ENCODE data around the gene QRICH2. TPM values are rescaled to one million over a fixed set of nuclear protein-coding genes. Genes with fewer than 3 reads are reported as not detected.
"Not testable (repeated sequence)": the region's sequence is repeated elsewhere in the genome, so short reads cannot be mapped to it uniquely, and the experiment has no call there.

The QRICH2 gene
- polyA plus RNA-seq, 2 donors: 2.1 to 5.6 TPM

GRCh38 chr17:76329664-76330063, 21.6 kb upstream of the QRICH2 start:
- Histone ChIP-seq H3K27ac (ENCODE audit: low read depth in 2 of 2, low read length in 1 of 2) (no peak overlapping the region), H3K27me3 (ENCODE audit: control insufficient read depth in 1 of 2, insufficient read depth in 2 of 2, low read length in 2 of 2) (no peaks in the 10 kb centered on the region), H3K9me3 (ENCODE audit: control insufficient read depth in 2 of 2, insufficient read depth in 1 of 2, low read depth in 1 of 2, low read length in 1 of 2) (no peaks in the 10 kb centered on the region), H3K4me1 (ENCODE audit: control insufficient read depth in 2 of 2, insufficient read depth in 2 of 2, low read length in 1 of 2) (no peaks in the 10 kb centered on the region), H3K4me3 (ENCODE audit: low read depth in 1 of 2, low read length in 2 of 2) (no peak overlapping the region), H3K36me3 (ENCODE audit: control insufficient read depth in 2 of 2, insufficient read depth in 2 of 2, low read length in 1 of 2) (peaks cover 3 to 6% of the 10 kb centered on the region in 2 donors)
- 91% methylated on average over 8 of the region's 8 CpGs for WGBS, 2 donors

DNA sequence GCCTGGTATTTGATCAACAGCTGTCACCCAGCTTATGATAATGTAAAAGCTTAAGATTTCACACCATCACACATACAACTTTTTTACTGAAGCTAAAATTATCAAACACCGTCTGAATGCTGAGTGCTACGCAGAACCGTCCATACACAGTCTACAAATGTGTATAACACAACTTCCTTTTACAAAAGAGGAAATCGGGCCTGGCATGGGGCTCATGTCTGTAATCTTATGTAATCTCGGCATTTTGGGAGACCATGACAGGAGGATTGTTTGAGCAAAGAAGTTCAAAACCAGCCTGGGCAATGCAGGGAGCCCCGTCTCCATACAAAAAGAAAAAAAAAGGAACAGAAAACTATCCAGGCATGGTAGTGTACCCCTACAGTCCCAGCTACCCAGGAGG, 19.6 kb upstream of the QRICH2 start:
- Histone ChIP-seq H3K4me3 (ENCODE audit: low read depth in 1 of 2, low read length in 2 of 2) (no peak overlapping the region), H3K9me3 (ENCODE audit: control insufficient read depth in 2 of 2, insufficient read depth in 1 of 2, low read depth in 1 of 2, low read length in 1 of 2) (no peaks in the 10 kb centered on the region), H3K36me3 (ENCODE audit: control insufficient read depth in 2 of 2, insufficient read depth in 2 of 2, low read length in 1 of 2) (peaks cover 3% of the 10 kb centered on the region in 2 donors), H3K27ac (ENCODE audit: low read depth in 2 of 2, low read length in 1 of 2) (no peak overlapping the region), H3K27me3 (ENCODE audit: control insufficient read depth in 1 of 2, insufficient read depth in 2 of 2, low read length in 2 of 2) (no peaks in the 10 kb centered on the region), H3K4me1 (ENCODE audit: control insufficient read depth in 2 of 2, insufficient read depth in 2 of 2, low read length in 1 of 2) (no peaks in the 10 kb centered on the region)
- WGBS, 2 donors: 86 to 90% methylated on average over 6 of the region's 6 CpGs

DNA sequence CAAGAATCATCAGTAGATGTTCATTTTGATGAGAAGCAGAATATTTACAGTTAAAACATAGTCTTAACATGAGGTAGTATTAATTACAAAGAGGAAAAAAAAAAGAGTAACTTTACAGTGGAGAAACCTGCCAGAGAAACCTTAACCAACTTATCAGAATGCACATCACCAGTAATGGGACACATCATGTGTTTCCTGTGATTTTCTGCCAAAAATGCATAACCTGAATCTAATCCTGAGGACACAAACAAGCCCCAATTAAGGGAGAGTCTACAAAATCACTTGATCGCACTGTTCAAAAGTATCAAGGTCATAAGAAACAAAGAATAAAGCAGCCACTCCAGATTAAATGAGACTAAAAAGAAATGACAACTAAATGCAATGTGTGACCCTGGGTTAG, 18.2 kb upstream of the QRICH2 start:
- Histone ChIP-seq H3K27ac (ENCODE audit: low read depth in 2 of 2, low read length in 1 of 2) (no peak overlapping the region), H3K9me3 (ENCODE audit: control insufficient read depth in 2 of 2, insufficient read depth in 1 of 2, low read depth in 1 of 2, low read length in 1 of 2) (no peaks in the 10 kb centered on the region), H3K36me3 (ENCODE audit: control insufficient read depth in 2 of 2, insufficient read depth in 2 of 2, low read length in 1 of 2) (peaks cover 3 to 5% of the 10 kb centered on the region in 2 donors), H3K4me1 (ENCODE audit: control insufficient read depth in 2 of 2, insufficient read depth in 2 of 2, low read length in 1 of 2) (no peaks in the 10 kb centered on the region), H3K4me3 (ENCODE audit: low read depth in 1 of 2, low read length in 2 of 2) (no peak overlapping the region), H3K27me3 (ENCODE audit: control insufficient read depth in 1 of 2, insufficient read depth in 2 of 2, low read length in 2 of 2) (no peaks in the 10 kb centered on the region)
- 70 to 88% methylated on average over 1 of the region's 1 CpG for WGBS, 2 donors

DNA sequence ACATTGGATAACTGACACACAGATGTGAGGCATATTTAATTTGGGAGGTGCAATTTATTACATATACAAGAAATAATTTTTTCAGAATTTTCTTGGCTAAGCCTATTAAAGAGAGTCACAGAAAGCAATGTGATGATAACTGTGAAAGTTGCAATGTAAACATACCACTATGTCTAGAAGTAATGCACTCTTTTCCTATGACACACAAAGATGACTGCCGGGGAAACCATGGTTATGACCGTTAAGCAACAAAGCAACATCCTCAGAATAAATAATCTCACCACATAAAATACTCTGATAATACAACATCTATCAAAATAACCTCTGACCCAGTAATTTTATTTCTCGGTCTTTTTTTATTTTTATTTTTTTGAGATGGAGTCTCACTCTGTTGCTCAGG, 10.5 kb upstream of the QRICH2 start:
- 92 to 93% methylated on average over 3 of the region's 3 CpGs for whole genome bisulfite sequencing, 2 donors
- H3K27ac ChIP-seq (ENCODE audit: low read depth in 2 of 2, low read length in 1 of 2): no peak overlapping the region
- H3K4me1 ChIP-seq (ENCODE audit: control insufficient read depth in 2 of 2, insufficient read depth in 2 of 2, low read length in 1 of 2): no peaks in the 10 kb centered on the region
- H3K4me3 ChIP-seq (ENCODE audit: low read depth in 1 of 2, low read length in 2 of 2): no peak overlapping the region
- peaks cover 0 to 14% of the 10 kb centered on the region in 2 donors for H3K36me3 ChIP-seq (ENCODE audit: control insufficient read depth in 2 of 2, insufficient read depth in 2 of 2, low read length in 1 of 2)
- no peaks in the 10 kb centered on the region for H3K9me3 ChIP-seq (ENCODE audit: control insufficient read depth in 2 of 2, insufficient read depth in 1 of 2, low read depth in 1 of 2, low read length in 1 of 2)
- no peaks in the 10 kb centered on the region for H3K27me3 ChIP-seq (ENCODE audit: control insufficient read depth in 1 of 2, insufficient read depth in 2 of 2, low read length in 2 of 2)

- H3K4me1 ChIP-seq (ENCODE audit: control insufficient read depth in 2 of 2, insufficient read depth in 2 of 2, low read length in 1 of 2): no peaks in the 10 kb centered on the region
- no peaks in the 10 kb centered on the region for H3K9me3 ChIP-seq (ENCODE audit: control insufficient read depth in 2 of 2, insufficient read depth in 1 of 2, low read depth in 1 of 2, low read length in 1 of 2)
- no peak overlapping the region for H3K27ac ChIP-seq (ENCODE audit: low read depth in 2 of 2, low read length in 1 of 2)
- H3K27me3 ChIP-seq (ENCODE audit: control insufficient read depth in 1 of 2, insufficient read depth in 2 of 2, low read length in 2 of 2): no peaks in the 10 kb centered on the region
- H3K36me3 ChIP-seq (ENCODE audit: control insufficient read depth in 2 of 2, insufficient read depth in 2 of 2, low read length in 1 of 2): peaks cover 0 to 17% of the 10 kb centered on the region in 2 donors
- 87 to 98% methylated on average over 2 of the region's 2 CpGs for WGBS, 2 donors
- no peak overlapping the region for H3K4me3 ChIP-seq (ENCODE audit: low read depth in 1 of 2, low read length in 2 of 2)
These were observed 9.5 kb upstream of the QRICH2 start for GRCh38 chr17:76317535-76317934.

- Histone ChIP-seq H3K4me1 (ENCODE audit: control insufficient read depth in 2 of 2, insufficient read depth in 2 of 2, low read length in 1 of 2) (no peaks in the 10 kb centered on the region), H3K4me3 (ENCODE audit: low read depth in 1 of 2, low read length in 2 of 2) (no peak overlapping the region), H3K27me3 (ENCODE audit: control insufficient read depth in 1 of 2, insufficient read depth in 2 of 2, low read length in 2 of 2) (no peaks in the 10 kb centered on the region), H3K36me3 (ENCODE audit: control insufficient read depth in 2 of 2, insufficient read depth in 2 of 2, low read length in 1 of 2) (peaks cover 0 to 16% of the 10 kb centered on the region in 2 donors), H3K27ac (ENCODE audit: low read depth in 2 of 2, low read length in 1 of 2) (no peak overlapping the region), H3K9me3 (ENCODE audit: control insufficient read depth in 2 of 2, insufficient read depth in 1 of 2, low read depth in 1 of 2, low read length in 1 of 2) (no peaks in the 10 kb centered on the region)
- 85 to 86% methylated on average over 15 of the region's 15 CpGs for WGBS, 2 donors
These were observed 6.5 kb upstream of the QRICH2 start for GRCh38 chr17:76314392-76315227.

GRCh38 chr17:76312735-76313134, 4.7 kb upstream of the QRICH2 start:
- peaks cover 0 to 13% of the 10 kb centered on the region in 2 donors for H3K36me3 ChIP-seq (ENCODE audit: control insufficient read depth in 2 of 2, insufficient read depth in 2 of 2, low read length in 1 of 2)
- no peak overlapping the region for H3K4me3 ChIP-seq (ENCODE audit: low read depth in 1 of 2, low read length in 2 of 2)
- H3K9me3 ChIP-seq (ENCODE audit: control insufficient read depth in 2 of 2, insufficient read depth in 1 of 2, low read depth in 1 of 2, low read length in 1 of 2): no peaks in the 10 kb centered on the region
- no peaks in the 10 kb centered on the region for H3K4me1 ChIP-seq (ENCODE audit: control insufficient read depth in 2 of 2, insufficient read depth in 2 of 2, low read length in 1 of 2)
- 81 to 83% methylated on average over 9 of the region's 9 CpGs for WGBS, 2 donors
- no peak overlapping the region for H3K27ac ChIP-seq (ENCODE audit: low read depth in 2 of 2, low read length in 1 of 2)
- no peaks in the 10 kb centered on the region for H3K27me3 ChIP-seq (ENCODE audit: control insufficient read depth in 1 of 2, insufficient read depth in 2 of 2, low read length in 2 of 2)

- H3K4me1 ChIP-seq (ENCODE audit: control insufficient read depth in 2 of 2, insufficient read depth in 2 of 2, low read length in 1 of 2): no peaks in the 10 kb centered on the region
- H3K27ac ChIP-seq (ENCODE audit: low read depth in 2 of 2, low read length in 1 of 2): no peak overlapping the region
- WGBS, 2 donors: 83 to 87% methylated on average over 4 of the region's 4 CpGs
- H3K4me3 ChIP-seq (ENCODE audit: low read depth in 1 of 2, low read length in 2 of 2): no peak overlapping the region
- no peaks in the 10 kb centered on the region for H3K27me3 ChIP-seq (ENCODE audit: control insufficient read depth in 1 of 2, insufficient read depth in 2 of 2, low read length in 2 of 2)
- H3K9me3 ChIP-seq (ENCODE audit: control insufficient read depth in 2 of 2, insufficient read depth in 1 of 2, low read depth in 1 of 2, low read length in 1 of 2): no peaks in the 10 kb centered on the region
- peaks cover 0 to 17% of the 10 kb centered on the region in 2 donors for H3K36me3 ChIP-seq (ENCODE audit: control insufficient read depth in 2 of 2, insufficient read depth in 2 of 2, low read length in 1 of 2)
These were observed 1.4 kb upstream of the QRICH2 start for GRCh38 chr17:76309461-76309860.

DNA sequence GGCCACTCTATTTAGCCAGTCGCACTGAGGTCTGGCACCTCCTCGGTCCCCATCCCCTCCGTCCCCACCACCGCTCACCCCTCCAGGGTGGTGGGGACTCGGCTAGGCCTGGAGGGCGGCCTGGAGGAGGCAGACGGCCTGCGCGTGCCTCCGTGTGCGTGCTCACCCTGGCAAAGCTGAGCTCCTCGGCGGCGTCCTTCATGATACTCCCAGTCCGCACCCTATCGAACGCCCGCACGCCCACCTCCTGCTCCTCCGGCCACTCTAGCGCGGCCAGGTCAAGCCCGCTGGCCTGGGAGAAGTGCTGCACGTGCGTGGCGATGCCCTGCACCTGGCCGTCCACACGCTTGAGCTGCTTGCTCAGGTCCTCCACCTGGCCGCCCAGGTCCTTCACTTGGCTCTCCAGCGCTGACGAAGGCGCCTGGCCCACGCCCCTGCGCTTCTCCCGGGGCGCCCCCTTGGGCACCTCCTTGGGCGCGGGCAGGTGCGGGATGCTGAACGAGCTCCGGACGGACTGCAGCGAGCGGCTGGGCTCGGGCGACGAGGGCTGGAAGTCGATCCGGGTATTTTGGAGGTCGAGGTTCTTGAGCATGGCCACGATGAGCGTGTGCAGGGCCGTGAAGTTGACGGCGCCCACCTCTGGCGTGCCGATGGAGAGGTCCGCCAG, 644 bp downstream of the QRICH2 start:
- Histone ChIP-seq H3K4me1 (ENCODE audit: control insufficient read depth in 2 of 2, insufficient read depth in 2 of 2, low read length in 1 of 2) (no peaks in the 10 kb centered on the region), H3K9me3 (ENCODE audit: control insufficient read depth in 2 of 2, insufficient read depth in 1 of 2, low read depth in 1 of 2, low read length in 1 of 2) (no peaks in the 10 kb centered on the region), H3K27me3 (ENCODE audit: control insufficient read depth in 1 of 2, insufficient read depth in 2 of 2, low read length in 2 of 2) (no peaks in the 10 kb centered on the region), H3K27ac (ENCODE audit: low read depth in 2 of 2, low read length in 1 of 2) (no peak overlapping the region), H3K36me3 (ENCODE audit: control insufficient read depth in 2 of 2, insufficient read depth in 2 of 2, low read length in 1 of 2) (peaks cover 0 to 10% of the 10 kb centered on the region in 2 donors), H3K4me3 (ENCODE audit: low read depth in 1 of 2, low read length in 2 of 2) (no peak overlapping the region)
- 96% methylated on average over 58 of the region's 58 CpGs for WGBS, 2 donors

DNA sequence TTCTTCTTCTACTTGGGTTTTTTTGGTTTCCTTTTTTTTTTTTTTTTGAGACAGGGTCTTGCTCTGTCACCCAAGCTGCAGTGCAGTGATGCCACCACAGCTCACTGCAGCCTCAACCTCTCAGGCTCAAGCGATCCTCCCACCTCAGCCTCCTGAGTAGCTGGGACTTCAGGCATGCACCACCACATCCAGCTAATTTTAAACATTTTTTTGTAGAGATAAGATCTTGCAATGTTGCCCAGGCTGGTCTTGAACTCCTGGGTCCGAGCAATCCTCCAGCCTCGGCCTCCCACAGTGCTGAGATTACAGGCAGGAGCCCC, 3.0 kb downstream of the QRICH2 start:
- H3K27ac ChIP-seq (ENCODE audit: low read depth in 2 of 2, low read length in 1 of 2): not testable (repeated sequence)
- 92 to 97% methylated on average over 3 of the region's 3 CpGs for WGBS, 2 donors

More for the DNA sequence above, 3.0 kb downstream of the QRICH2 start:
- not testable (repeated sequence) for H3K4me3 ChIP-seq (ENCODE audit: low read depth in 1 of 2, low read length in 2 of 2); H3K36me3 ChIP-seq (ENCODE audit: control insufficient read depth in 2 of 2, insufficient read depth in 2 of 2, low read length in 1 of 2); H3K27me3 ChIP-seq (ENCODE audit: control insufficient read depth in 1 of 2, insufficient read depth in 2 of 2, low read length in 2 of 2); H3K9me3 ChIP-seq (ENCODE audit: control insufficient read depth in 2 of 2, insufficient read depth in 1 of 2, low read depth in 1 of 2, low read length in 1 of 2); H3K4me1 ChIP-seq (ENCODE audit: control insufficient read depth in 2 of 2, insufficient read depth in 2 of 2, low read length in 1 of 2)
